Left ventricle myocardium inferior (tissue), 1 donor: ENCODE data around the gene TMEM161A. TPM values are rescaled to one million over a fixed set of nuclear protein-coding genes. Genes with fewer than 3 reads are reported as not detected.
A peak's percentile ranks its signal among the peaks of the same experiment; 100 is the strongest.

Experiments
- DNase-seq: peaks from one replicate; pipeline ENCODE4 v3.0.0-alpha.2; 2020
- H3K27ac ChIP-seq: fragments of 200-600 bp; replicated peaks from 2 replicates; pipeline ENCODE4 v1.8.0; 2021
- H3K27me3 ChIP-seq: fragments of 200-600 bp; 2 replicates; pipeline ENCODE4 v1.8.0; 2021; ENCODE audit warnings: low read depth
- H3K36me3 ChIP-seq: fragments of 200-600 bp; 2 replicates; pipeline ENCODE4 v1.8.0; 2021
- H3K4me1 ChIP-seq: fragments of 200-600 bp; 2 replicates; pipeline ENCODE4 v1.8.0; 2021
- H3K4me3 ChIP-seq: fragments of 200-600 bp; 2 replicates; pipeline ENCODE4 v1.8.0; 2021; ENCODE audit warnings: mild to moderate bottlenecking, moderate library complexity
- H3K9me3 ChIP-seq: fragments of 200-600 bp; replicated peaks from 2 replicates; pipeline ENCODE4 v1.8.0; 2021
- CTCF ChIP-seq: fragments of 200-600 bp; IDR thresholded peaks from 2 replicates; pipeline ENCODE4 v1.8.0; 2021; ENCODE audit warnings: antibody characterized with exemption, mild to moderate bottlenecking, borderline replicate concordance
- intact Hi-C: fragments of 100-400 bp; cut with micrococcal nuclease; formaldehyde crosslinking; loops from one replicate; pipeline ENCODE4 v1.11.0; 2022
- total RNA-seq: library from RNA; stranded (reverse); fragmentation: NEBNext Ultra II Directional; extraction: Animal tissue kit (Norgen Biotek cat#: 25700); gene quantifications from one replicate; pipeline ENCODE4 v1.2.1, GENCODE V29; 2021
- donor health status: DM: no; HTN: yes; CAD: no; lungs with severe emphysema.

Gene TMEM161A
- total RNA-seq, 1 donor from 2014 or later, result 22.9 TPM

- peaks cover 7% of the 10 kb centered on the region for H3K4me1 ChIP-seq
- TF ChIP-seq CTCF, result peak; percentile 90
- peak; percentile 80 for DNase-seq
- peak overlapping the region; percentile 48 for H3K27ac ChIP-seq
- peak overlapping the region; percentile 48 for H3K4me3 ChIP-seq
- intact Hi-C loops, result no loop called here
- H3K27me3 ChIP-seq, result no peaks in the 10 kb centered on the region
- H3K9me3 ChIP-seq, result no peaks in the 10 kb centered on the region
- H3K36me3 ChIP-seq, result peaks cover 28% of the 10 kb centered on the region
Observed at GRCh38 chr19:19145684-19146608, 7.7 kb upstream of the TMEM161A start.

- Histone ChIP-seq H3K36me3 (peaks cover 28% of the 10 kb centered on the region), H3K4me3 (no peak overlapping the region), H3K9me3 (no peaks in the 10 kb centered on the region), H3K27ac (no peak overlapping the region), H3K4me1 (peaks cover 7% of the 10 kb centered on the region), H3K27me3 (no peaks in the 10 kb centered on the region)
- intact Hi-C loops, result no loop called here
- no peak for DNase-seq
- TF ChIP-seq CTCF, result no peak
Observed at GRCh38 chr19:19145281-19145680, 7.0 kb upstream of the TMEM161A start.

- H3K9me3 ChIP-seq, result no peaks in the 10 kb centered on the region
- H3K27ac ChIP-seq, result no peak overlapping the region
- DNase-seq, result no peak
- no peak overlapping the region for H3K4me3 ChIP-seq
- H3K36me3 ChIP-seq, result peaks cover 9% of the 10 kb centered on the region
- H3K27me3 ChIP-seq, result no peaks in the 10 kb centered on the region
- intact Hi-C loops, result no loop called here
- TF ChIP-seq CTCF, result no peak
- peaks cover 15% of the 10 kb centered on the region for H3K4me1 ChIP-seq
Observed at GRCh38 chr19:19142347-19142746, 4.1 kb upstream of the TMEM161A start.

- intact Hi-C loops, result no loop called here
- H3K27ac ChIP-seq, result no peak overlapping the region
- DNase-seq, result no peak
- no peaks in the 10 kb centered on the region for H3K36me3 ChIP-seq
- H3K4me3 ChIP-seq, result no peak overlapping the region
- no peak for TF ChIP-seq CTCF
- no peaks in the 10 kb centered on the region for H3K27me3 ChIP-seq
- H3K9me3 ChIP-seq, result no peaks in the 10 kb centered on the region
- H3K4me1 ChIP-seq, result peaks cover 17% of the 10 kb centered on the region
Observed at GRCh38 chr19:19140476-19140875, 2.2 kb upstream of the TMEM161A start.

- intact Hi-C loops, result loop anchor here (5.0 kb wide), 1 partner anchor 88 kb away; no protein-coding TSS in a partner anchor
- Histone ChIP-seq H3K4me3 (no peak overlapping the region), H3K27ac (no peak overlapping the region), H3K36me3 (no peaks in the 10 kb centered on the region), H3K9me3 (no peaks in the 10 kb centered on the region), H3K4me1 (peaks cover 22% of the 10 kb centered on the region), H3K27me3 (no peaks in the 10 kb centered on the region)
- peak; percentile 9 for TF ChIP-seq CTCF
- DNase-seq, result no peak
Observed at GRCh38 chr19:19139876-19140229, 1.6 kb upstream of the TMEM161A start.
